K562 (cell line): Measurements from ENCODE around the gene CD9.

Experiments used
- ARNT ChIP-seq, 2 experiments: fragments of 450-650 bp; IDR thresholded peaks; 2 replicates each; pipeline ENCODE4 v1.6.1; 2016; ENCODE audit warnings: mild to moderate bottlenecking in 1 of 2
- BRF1 ChIP-seq: IDR thresholded peaks from 3 replicates; pipeline ENCODE4 v1.6.1; 2011; ENCODE audit warnings: borderline replicate concordance, mild to moderate bottlenecking; ENCODE audit not compliant: insufficient read length; ENCODE audit errors: extremely low read depth
- CHD4 ChIP-seq: fragments of 200-600 bp; sonication (generic); IDR thresholded peaks from 3 replicates; pipeline ENCODE4 v1.6.1; 2012; ENCODE audit warnings: low read depth, mild to moderate bottlenecking, mixed read lengths, low read length, inconsistent platforms; ENCODE audit not compliant: insufficient read depth, insufficient replicate concordance, poor library complexity, severe bottlenecking
- NFYB ChIP-seq: IDR thresholded peaks from 2 replicates; pipeline ENCODE4 v1.6.1; 2011; ENCODE audit warnings: mild to moderate bottlenecking, moderate library complexity; ENCODE audit not compliant: insufficient read length; ENCODE audit errors: extremely low read depth
- RFX5 ChIP-seq: IDR thresholded peaks from 2 replicates; pipeline ENCODE4 v1.6.1; 2011; ENCODE audit warnings: low read depth, mild to moderate bottlenecking, improper control_type of control experiment, low read length
- TBP ChIP-seq: optimal IDR thresholded peaks from 2 replicates; pipeline ENCODE3; 2011; ENCODE audit warnings: low read depth, low read length, improper control_type of control experiment
- ZNF445 ChIP-seq: fragments of 250-450 bp; sonication (Bioruptor Pico); IDR thresholded peaks from 2 replicates; pipeline ENCODE4 v1.4.0; 2020; ENCODE audit warnings: low read depth, mild to moderate bottlenecking, moderate library complexity
- ZNF695 ChIP-seq: fragments of 450-650 bp; formaldehyde crosslinking; IDR thresholded peaks from 2 replicates; pipeline ENCODE4 v1.4.0; 2020; ENCODE audit warnings: mild to moderate bottlenecking, moderate library complexity
- TF ChIP-seq, protein P1 (sequence below), 2 experiments: fragments of 450-650 bp; formaldehyde crosslinking in 1 of 2; IDR thresholded peaks; 2 replicates each; pipeline versions ENCODE4 v1.4.0 to v1.6.1; 2014 to 2020; ENCODE audit warnings: mild to moderate bottlenecking in 2 of 2, borderline replicate concordance in 1 of 2, low read depth in 1 of 2
- TF ChIP-seq, protein P2 (sequence below), 3 experiments: IDR thresholded peaks in 2 of 3; conservative IDR thresholded peaks in 1 of 3; 2 replicates each; pipeline ENCODE4 v1.5.1; 2011 to 2012; ENCODE audit warnings: low read length in 3 of 3, mild to moderate bottlenecking in 3 of 3, control low read depth in 2 of 3, improper control_type of control experiment in 1 of 3, inconsistent platforms in 1 of 3, low read depth in 1 of 3, mixed read lengths in 1 of 3, moderate library complexity in 1 of 3; ENCODE audit not compliant: insufficient read depth in 2 of 3
- TF ChIP-seq, protein P3 (sequence below): sonication (generic); formaldehyde crosslinking; IDR thresholded peaks from 2 replicates; pipeline ENCODE4 v1.9.0; 2022; ENCODE audit warnings: mild to moderate bottlenecking, missing genetic modification reagents
- TF ChIP-seq, protein P4 (sequence below): sonication (generic); formaldehyde crosslinking; IDR thresholded peaks from 2 replicates; pipeline ENCODE4 v1.8.0; 2023; ENCODE audit warnings: mild to moderate bottlenecking, missing genetic modification reagents

DNA sequence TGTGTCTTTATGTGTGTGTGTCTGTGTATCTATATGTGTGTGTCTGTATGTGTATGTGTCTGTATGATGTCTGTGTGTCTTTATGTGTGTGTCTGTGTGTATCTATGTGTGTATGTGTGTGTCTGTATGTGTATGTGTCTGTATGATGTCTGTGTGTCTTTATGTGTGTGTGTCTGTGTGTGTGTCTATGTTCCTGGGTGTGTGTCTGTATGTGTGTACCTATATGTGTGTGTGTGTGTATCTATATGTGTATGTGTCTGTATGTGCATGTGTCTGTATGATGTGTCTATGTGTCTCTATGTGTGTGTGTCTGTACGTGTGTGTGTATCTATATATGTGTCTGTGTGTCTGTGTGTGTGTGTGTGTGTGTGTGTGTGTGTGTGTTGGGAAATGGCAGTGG lies 19.0 kb upstream of the CD9 start:
- TF ChIP-seq RFX5 (no peak), NFYB (no peak), TBP (no peak), ZNF695 (CRISPR knock-in tag) (no peak), CHD4 (no peak), ZNF445 (CRISPR knock-in tag) (no peak), BRF1 (no peak), ARNT (IDR thresholded peaks at IDR 0.05) (no peak)
- TF ChIP-seq, protein P1, sequence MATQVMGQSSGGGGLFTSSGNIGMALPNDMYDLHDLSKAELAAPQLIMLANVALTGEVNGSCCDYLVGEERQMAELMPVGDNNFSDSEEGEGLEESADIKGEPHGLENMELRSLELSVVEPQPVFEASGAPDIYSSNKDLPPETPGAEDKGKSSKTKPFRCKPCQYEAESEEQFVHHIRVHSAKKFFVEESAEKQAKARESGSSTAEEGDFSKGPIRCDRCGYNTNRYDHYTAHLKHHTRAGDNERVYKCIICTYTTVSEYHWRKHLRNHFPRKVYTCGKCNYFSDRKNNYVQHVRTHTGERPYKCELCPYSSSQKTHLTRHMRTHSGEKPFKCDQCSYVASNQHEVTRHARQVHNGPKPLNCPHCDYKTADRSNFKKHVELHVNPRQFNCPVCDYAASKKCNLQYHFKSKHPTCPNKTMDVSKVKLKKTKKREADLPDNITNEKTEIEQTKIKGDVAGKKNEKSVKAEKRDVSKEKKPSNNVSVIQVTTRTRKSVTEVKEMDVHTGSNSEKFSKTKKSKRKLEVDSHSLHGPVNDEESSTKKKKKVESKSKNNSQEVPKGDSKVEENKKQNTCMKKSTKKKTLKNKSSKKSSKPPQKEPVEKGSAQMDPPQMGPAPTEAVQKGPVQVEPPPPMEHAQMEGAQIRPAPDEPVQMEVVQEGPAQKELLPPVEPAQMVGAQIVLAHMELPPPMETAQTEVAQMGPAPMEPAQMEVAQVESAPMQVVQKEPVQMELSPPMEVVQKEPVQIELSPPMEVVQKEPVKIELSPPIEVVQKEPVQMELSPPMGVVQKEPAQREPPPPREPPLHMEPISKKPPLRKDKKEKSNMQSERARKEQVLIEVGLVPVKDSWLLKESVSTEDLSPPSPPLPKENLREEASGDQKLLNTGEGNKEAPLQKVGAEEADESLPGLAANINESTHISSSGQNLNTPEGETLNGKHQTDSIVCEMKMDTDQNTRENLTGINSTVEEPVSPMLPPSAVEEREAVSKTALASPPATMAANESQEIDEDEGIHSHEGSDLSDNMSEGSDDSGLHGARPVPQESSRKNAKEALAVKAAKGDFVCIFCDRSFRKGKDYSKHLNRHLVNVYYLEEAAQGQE (IDR thresholded peaks at IDR 0.05; ENCODE audit: borderline replicate concordance), result no peak
- TF ChIP-seq, protein P1 (CRISPR knock-in tag; IDR thresholded peaks at IDR 0.05; ENCODE audit: low read depth), result no peak
- TF ChIP-seq, protein P2, sequence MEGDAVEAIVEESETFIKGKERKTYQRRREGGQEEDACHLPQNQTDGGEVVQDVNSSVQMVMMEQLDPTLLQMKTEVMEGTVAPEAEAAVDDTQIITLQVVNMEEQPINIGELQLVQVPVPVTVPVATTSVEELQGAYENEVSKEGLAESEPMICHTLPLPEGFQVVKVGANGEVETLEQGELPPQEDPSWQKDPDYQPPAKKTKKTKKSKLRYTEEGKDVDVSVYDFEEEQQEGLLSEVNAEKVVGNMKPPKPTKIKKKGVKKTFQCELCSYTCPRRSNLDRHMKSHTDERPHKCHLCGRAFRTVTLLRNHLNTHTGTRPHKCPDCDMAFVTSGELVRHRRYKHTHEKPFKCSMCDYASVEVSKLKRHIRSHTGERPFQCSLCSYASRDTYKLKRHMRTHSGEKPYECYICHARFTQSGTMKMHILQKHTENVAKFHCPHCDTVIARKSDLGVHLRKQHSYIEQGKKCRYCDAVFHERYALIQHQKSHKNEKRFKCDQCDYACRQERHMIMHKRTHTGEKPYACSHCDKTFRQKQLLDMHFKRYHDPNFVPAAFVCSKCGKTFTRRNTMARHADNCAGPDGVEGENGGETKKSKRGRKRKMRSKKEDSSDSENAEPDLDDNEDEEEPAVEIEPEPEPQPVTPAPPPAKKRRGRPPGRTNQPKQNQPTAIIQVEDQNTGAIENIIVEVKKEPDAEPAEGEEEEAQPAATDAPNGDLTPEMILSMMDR (IDR thresholded peaks at IDR 0.05 in 2 of 3, conservative IDR thresholded peaks at IDR 0.05 in 1 of 3; ENCODE audit: insufficient read depth in 2 of 3, low read depth in 1 of 3, low read length in 3 of 3), result no peak
- TF ChIP-seq, protein P3, sequence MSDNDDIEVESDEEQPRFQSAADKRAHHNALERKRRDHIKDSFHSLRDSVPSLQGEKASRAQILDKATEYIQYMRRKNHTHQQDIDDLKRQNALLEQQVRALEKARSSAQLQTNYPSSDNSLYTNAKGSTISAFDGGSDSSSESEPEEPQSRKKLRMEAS (CRISPR knock-in tag), result no peak
- TF ChIP-seq, protein P4, sequence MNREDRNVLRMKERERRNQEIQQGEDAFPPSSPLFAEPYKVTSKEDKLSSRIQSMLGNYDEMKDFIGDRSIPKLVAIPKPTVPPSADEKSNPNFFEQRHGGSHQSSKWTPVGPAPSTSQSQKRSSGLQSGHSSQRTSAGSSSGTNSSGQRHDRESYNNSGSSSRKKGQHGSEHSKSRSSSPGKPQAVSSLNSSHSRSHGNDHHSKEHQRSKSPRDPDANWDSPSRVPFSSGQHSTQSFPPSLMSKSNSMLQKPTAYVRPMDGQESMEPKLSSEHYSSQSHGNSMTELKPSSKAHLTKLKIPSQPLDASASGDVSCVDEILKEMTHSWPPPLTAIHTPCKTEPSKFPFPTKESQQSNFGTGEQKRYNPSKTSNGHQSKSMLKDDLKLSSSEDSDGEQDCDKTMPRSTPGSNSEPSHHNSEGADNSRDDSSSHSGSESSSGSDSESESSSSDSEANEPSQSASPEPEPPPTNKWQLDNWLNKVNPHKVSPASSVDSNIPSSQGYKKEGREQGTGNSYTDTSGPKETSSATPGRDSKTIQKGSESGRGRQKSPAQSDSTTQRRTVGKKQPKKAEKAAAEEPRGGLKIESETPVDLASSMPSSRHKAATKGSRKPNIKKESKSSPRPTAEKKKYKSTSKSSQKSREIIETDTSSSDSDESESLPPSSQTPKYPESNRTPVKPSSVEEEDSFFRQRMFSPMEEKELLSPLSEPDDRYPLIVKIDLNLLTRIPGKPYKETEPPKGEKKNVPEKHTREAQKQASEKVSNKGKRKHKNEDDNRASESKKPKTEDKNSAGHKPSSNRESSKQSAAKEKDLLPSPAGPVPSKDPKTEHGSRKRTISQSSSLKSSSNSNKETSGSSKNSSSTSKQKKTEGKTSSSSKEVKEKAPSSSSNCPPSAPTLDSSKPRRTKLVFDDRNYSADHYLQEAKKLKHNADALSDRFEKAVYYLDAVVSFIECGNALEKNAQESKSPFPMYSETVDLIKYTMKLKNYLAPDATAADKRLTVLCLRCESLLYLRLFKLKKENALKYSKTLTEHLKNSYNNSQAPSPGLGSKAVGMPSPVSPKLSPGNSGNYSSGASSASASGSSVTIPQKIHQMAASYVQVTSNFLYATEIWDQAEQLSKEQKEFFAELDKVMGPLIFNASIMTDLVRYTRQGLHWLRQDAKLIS, result no peak
